Right ventricle myocardium superior (tissue), 1 donor: ENCODE results near the gene STAP1. TPM values are rescaled to one million over a fixed set of nuclear protein-coding genes. Genes with fewer than 3 reads are reported as not detected.
"Not testable (repeated sequence)": the region's sequence is repeated elsewhere in the genome, so short reads cannot be mapped to it uniquely, and the experiment has no call there.

Experiments
- ATAC-seq: fragments of 200-7000 bp; cut with Tn5 transposase; one replicate; pipeline ENCODE4 v1.9.1; 2020; ENCODE audit warnings: mild to moderate bottlenecking; ENCODE audit not compliant: poor library complexity
- DNase-seq: peaks from one replicate; pipeline ENCODE4 v3.0.0-alpha.2; 2020
- intact Hi-C: fragments of 100-400 bp; cut with DNase I; formaldehyde crosslinking; loops from one replicate; pipeline ENCODE4 v1.11.2; 2022
- long read RNA-seq: library from polyadenylated mRNA; unstranded; transcript quantifications from one replicate; pipeline ENCODE4 v2.0.0, GENCODE V29; 2021
- total RNA-seq: library from RNA; stranded (reverse); fragmentation: NEBNext Ultra II Directional; extraction: Animal tissue kit (Norgen Biotek cat#: 25700); gene quantifications from one replicate; pipeline ENCODE4 v1.2.1, GENCODE V29; 2021
- donor health status: DM: no; HTN: yes; CAD: no; lungs with severe emphysema.

Gene STAP1, protein sequence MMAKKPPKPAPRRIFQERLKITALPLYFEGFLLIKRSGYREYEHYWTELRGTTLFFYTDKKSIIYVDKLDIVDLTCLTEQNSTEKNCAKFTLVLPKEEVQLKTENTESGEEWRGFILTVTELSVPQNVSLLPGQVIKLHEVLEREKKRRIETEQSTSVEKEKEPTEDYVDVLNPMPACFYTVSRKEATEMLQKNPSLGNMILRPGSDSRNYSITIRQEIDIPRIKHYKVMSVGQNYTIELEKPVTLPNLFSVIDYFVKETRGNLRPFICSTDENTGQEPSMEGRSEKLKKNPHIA
- total RNA-seq = not detected
- long read RNA-seq = 0 reads

GRCh38 chr4:67558493-67558892 lies at the start of gene STAP1:
Gene STAP1 (plus strand): TSS chr4:67558727. CDS start chr4:67558810, 83 bp downstream.
- DNase-seq (no peak), ATAC-seq (no peak)
- intact Hi-C loops = no loop called here

DNA sequence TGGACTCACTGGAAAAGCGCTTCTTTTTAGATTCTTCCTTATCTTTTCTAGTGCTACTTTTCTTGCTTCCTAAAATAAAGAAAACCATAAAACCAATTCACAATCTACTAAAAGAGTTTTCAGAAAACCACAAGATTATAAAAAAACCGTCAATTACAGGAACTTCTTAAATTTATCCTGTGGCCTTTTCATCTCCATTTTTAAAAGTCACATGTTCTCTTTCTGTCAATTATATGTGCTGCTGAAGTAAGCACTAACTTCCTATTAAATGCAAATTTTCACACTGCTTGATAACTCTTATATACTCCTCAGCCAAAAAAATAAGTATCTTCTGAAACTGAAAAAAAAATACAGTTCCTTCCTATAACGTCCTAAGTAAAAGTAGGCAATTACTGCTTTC lies 46.0 kb upstream of the STAP1 start:
- DNase-seq (no peak), ATAC-seq (no peak)
- intact Hi-C loops = no loop called here

GRCh38 chr4:67520141-67520540 lies 38.4 kb upstream of the STAP1 start:
- ATAC-seq (no peak), DNase-seq (no peak)
- intact Hi-C loops = no loop called here

- no peak for DNase-seq
- intact Hi-C loops = no loop called here
- no peak for ATAC-seq
Measured at GRCh38 chr4:67521506-67521905, 37.0 kb upstream of the STAP1 start.

GRCh38 chr4:67522230-67522629 lies 36.3 kb upstream of the STAP1 start:
- ATAC-seq (no peak), DNase-seq (no peak)
- intact Hi-C loops = no loop called here

DNA sequence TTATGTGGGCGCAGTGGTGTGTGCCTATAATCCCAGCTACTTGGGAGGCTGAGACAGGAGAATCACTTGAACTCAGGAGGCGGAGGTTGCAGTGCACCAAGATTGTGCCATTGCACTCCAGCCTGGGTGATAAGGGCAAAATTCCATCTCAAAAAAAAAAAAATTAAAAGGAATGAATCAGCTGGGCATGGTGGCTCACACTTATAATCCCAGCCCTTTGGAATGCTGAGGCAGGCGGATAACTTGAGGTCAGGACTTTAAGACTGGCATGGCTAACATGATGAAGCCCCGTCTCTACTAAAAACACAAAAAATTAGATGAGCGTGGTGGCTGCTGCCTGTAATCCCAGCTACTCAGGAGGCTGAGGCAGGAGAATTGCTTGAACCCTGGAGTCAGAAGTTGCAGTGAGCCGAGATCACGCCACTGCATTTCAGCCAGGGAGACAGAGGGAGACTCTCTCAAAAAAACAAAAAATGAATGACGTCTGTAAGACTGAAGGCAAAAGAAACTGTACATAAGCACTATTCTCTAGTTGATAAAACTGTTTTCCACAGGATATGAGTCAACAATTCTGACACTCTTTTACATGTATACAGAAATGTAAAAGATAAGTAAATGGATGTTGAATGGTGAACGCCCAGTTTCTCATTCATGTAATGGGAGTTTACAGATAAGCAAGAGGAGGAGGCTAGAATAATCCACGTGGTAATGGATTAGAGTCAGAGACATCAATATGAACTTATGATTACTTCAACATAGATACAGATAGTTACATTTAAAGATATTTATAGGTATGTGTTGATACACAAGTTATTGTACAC lies 35.5 kb upstream of the STAP1 start:
- intact Hi-C loops = no loop called here
- ATAC-seq (no peak), DNase-seq (no peak)

GRCh38 chr4:67524140-67524539 lies 34.4 kb upstream of the STAP1 start:
- ATAC-seq, intact Hi-C loops, DNase-seq: not testable (repeated sequence)

GRCh38 chr4:67531379-67531962 lies 27.1 kb upstream of the STAP1 start:
- intact Hi-C loops = no loop called here
- no peak for DNase-seq
- ATAC-seq = no peak

GRCh38 chr4:67532397-67532796 lies 26.1 kb upstream of the STAP1 start:
- ATAC-seq, intact Hi-C loops, DNase-seq: not testable (repeated sequence)

- no peak for DNase-seq
- no peak for ATAC-seq
- intact Hi-C loops = no loop called here
Measured at GRCh38 chr4:67533112-67533511, 25.4 kb upstream of the STAP1 start.

GRCh38 chr4:67535280-67535840 lies 23.2 kb upstream of the STAP1 start:
- no peak for ATAC-seq

GRCh38 chr4:67539830-67540229 lies 18.7 kb upstream of the STAP1 start:
- ATAC-seq (no peak), DNase-seq (no peak)
- intact Hi-C loops = loop anchor here (10.0 kb wide), 1 partner anchor 165 kb away; the partner anchor contains the start of gene UBA6

More at GRCh38 chr4:67535280-67535840, 23.2 kb upstream of the STAP1 start:
- DNase-seq = no peak
- intact Hi-C loops = no loop called here

DNA sequence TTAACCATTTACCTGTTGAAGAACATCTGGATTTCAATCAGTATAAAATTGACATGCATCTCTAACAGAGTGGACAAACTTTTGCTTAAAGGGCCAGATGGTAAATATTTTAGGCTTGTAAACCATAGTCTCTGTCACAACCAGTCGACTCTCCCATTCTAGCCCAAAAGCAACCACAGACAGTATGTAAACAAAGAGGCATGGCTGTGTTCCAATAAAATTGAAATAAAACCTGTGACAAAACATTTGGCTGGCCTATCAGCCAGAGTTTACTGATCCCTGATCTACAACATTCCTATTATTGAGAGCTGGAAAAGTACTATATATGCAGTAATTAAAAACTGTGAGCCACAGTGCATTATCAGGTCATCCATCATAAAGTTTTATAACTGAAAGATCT lies 16.5 kb upstream of the STAP1 start:
- DNase-seq (no peak), ATAC-seq (no peak)
- intact Hi-C loops = loop anchor here (10.0 kb wide), 1 partner anchor 163 kb away; the partner anchor contains the start of gene UBA6

DNA sequence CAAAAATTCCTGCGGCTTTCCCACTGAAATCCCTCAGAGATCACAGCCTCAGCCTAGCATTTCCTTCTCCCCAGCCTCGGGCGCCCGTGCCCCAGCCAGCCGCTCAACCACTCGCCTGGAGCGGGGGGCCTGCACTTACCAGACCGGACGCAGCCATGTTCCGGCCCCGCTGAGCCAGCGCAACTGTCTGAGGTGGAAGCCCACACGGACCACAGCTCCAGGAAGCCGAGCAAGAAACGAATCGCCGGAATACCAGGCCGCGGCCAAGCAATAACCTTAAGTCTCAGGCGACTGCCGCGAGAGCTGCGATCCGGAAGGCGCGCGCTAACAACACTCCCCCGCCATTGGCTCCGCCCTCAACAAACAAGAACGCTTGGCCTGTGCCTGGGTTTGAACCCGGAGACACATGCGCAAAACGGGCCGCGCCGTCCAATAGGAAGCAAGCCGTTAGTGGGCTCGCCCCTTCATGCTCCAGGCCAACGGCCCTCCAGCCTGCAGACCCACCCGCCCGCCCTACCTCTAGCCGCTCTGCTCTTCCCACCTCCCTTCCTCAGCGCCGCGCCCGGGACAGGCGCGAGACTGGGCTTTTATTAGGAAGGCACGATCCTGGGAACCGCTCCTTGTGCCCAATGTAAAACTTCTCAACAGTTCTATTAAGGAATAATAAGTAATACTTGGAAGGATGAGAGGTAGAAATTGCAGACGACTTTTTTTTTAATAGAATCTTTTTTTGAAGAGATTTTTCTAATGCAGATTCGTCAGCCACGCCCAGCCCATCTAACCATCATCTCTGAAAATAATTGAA lies 13.1 kb upstream of the STAP1 start, which contains the start of gene CENPC:
Gene CENPC, minus strand, starts transcription at position 305 of the 805 bp plus-strand sequence. Its CDS starts 148 bp downstream, at position 157.
- DNase-seq (peak; percentile 99), ATAC-seq (peak; percentile 100)
- intact Hi-C loops = loop anchor here (10.0 kb wide), 1 partner anchor 159 kb away; the partner anchor contains the start of gene UBA6

DNA sequence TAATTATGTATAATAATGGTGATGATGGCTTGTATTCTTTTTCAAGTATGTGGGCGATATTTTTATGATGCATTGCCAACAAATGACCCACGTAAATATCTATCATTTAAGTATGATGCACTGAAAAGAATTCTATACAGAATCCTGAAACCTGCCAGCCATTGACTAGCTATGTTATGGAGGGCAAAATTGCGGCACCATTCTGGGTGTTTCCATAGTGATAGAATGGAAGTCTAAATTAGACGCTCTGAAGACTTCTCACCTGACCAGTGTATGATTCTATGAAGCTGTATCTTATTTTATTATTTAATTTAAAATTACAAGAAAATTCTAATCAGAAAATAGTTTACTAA lies 12.5 kb upstream of the STAP1 start:
- DNase-seq = no peak
- ATAC-seq = no peak
- intact Hi-C loops = loop anchor here (10.0 kb wide), 1 partner anchor 159 kb away; the partner anchor contains the start of gene UBA6

DNA sequence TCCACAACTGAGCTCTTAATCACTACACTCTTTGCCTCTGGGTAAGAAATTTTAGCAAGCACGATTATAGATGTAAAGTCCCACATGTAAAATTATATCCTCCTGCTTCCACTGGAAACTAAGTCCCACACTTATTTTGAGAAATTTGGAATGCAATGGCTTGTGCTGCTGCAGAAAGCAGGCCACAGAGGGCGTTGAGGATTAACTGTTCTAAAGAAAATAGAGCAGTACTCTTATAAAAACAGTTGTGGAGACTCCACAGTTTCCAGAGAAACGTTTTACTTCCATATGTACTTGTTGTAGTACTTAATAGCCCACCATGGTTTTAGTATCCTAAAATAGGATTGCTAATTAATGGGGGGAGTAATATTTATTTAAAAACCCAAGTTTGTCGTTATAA lies 11.6 kb upstream of the STAP1 start:
- ATAC-seq (no peak), DNase-seq (no peak)
- intact Hi-C loops = loop anchor here (10.0 kb wide), 1 partner anchor 158 kb away; the partner anchor contains the start of gene UBA6

DNA sequence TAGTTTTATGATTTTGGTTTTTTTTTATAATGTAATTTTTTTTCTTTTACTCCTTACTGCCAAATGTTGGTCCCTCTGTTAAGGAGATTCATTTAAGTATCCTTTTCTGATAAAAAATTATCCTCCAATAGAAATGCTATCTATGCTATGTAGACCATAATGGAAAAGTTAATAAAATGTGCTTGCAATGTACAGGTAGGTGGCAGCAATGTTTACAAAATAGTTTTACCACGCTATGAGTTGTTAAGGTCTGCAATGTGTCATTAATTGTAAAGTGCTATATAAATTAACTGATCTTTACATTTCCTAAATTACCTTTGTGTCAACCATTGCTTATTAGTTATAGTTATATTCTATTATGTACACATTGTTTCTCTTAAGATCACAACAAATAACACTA lies 9.4 kb upstream of the STAP1 start:
- no peak for ATAC-seq
- intact Hi-C loops = loop anchor here (10.0 kb wide), 1 partner anchor 156 kb away; the partner anchor contains the start of gene UBA6
- DNase-seq = no peak

DNA sequence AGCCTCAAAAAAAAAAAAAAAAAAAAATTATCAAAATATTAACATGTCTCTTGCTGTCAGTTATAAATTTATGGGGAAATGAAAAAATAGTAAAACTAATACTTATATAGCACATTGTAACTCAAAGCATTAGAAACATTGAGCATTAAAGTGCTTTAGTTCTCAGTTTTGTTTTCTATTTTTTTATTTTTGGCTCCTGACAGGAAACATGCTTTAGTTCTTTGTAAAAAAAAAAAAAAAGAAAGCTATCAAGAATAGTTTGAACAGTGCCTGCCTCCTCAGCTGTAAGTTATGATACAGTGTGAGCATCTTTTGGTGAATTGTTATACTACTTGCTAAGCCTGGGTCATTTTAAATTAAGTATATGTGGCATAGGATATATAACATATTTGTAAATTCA lies 8.1 kb upstream of the STAP1 start:
- intact Hi-C loops = no loop called here
- ATAC-seq (no peak), DNase-seq (no peak)
